Stomach smooth muscle (tissue), 2 donors: ENCODE data around the gene SLC1A2.

Experiments
- H3K27ac ChIP-seq: one replicate; pipeline ENCODE4 v1.7.0; 2013; ENCODE audit warnings: mild to moderate bottlenecking, low read length, inconsistent platforms
- H3K27me3 ChIP-seq, 2 donors: one replicate each; pipeline ENCODE4 v1.7.0; 2013; ENCODE audit warnings: low read length in 2 of 2; ENCODE audit not compliant: insufficient read depth in 2 of 2, control insufficient read depth in 1 of 2
- H3K36me3 ChIP-seq, 2 donors: one replicate each; pipeline ENCODE4 v1.7.0; 2013; ENCODE audit warnings: low read length in 2 of 2; ENCODE audit not compliant: control insufficient read depth in 2 of 2, insufficient read depth in 2 of 2
- H3K4me1 ChIP-seq: one replicate; pipeline ENCODE4 v1.7.0; 2013; ENCODE audit warnings: low read length; ENCODE audit not compliant: control insufficient read depth, insufficient read depth
- H3K4me3 ChIP-seq, 2 donors: one replicate each; pipeline ENCODE4 v1.7.0; 2013; ENCODE audit warnings: low read length in 2 of 2
- H3K9ac ChIP-seq, 2 donors: one replicate each; pipeline ENCODE4 v1.7.0; 2013; ENCODE audit warnings: low read length in 2 of 2, mild to moderate bottlenecking in 1 of 2
- H3K9me3 ChIP-seq, 2 donors: one replicate each; pipeline ENCODE4 v1.7.0; 2013; ENCODE audit warnings: low read length in 2 of 2; ENCODE audit not compliant: control insufficient read depth in 2 of 2
- donor health status: healthy.
- donor health status: Pancreatic carcinoma.

The SLC1A2 gene

DNA sequence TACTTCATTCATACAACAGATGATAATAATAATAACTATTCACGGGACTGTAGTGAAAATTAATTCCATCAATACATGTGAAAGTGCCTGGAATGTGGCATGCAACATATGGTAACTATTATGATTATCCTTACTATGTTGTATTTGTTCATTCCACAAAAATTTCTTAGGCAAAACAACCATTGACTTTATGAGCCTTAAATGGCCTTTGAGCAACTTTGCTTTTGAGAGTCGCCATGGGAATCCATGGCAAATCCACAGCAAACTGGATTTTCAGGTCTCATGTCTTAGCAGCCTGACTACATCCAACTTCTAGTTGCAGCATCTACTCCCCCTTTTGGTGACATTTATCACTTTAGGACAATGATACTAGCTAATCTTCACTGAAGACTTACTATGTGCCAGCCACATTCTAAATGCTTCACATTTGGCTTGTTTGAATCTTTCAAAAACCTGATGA lies 56.8 kb downstream of the SLC1A2 start:
- H3K27me3 ChIP-seq, result no peaks in the 10 kb centered on the region
- H3K36me3 ChIP-seq, result no peaks in the 10 kb centered on the region
- H3K9ac ChIP-seq, result no peak overlapping the region
- no peaks in the 10 kb centered on the region for H3K9me3 ChIP-seq
- peaks cover 38% of the 10 kb centered on the region for H3K4me1 ChIP-seq
- no peak overlapping the region for H3K4me3 ChIP-seq
- H3K27ac ChIP-seq, result peak overlapping the region; percentile 81

DNA sequence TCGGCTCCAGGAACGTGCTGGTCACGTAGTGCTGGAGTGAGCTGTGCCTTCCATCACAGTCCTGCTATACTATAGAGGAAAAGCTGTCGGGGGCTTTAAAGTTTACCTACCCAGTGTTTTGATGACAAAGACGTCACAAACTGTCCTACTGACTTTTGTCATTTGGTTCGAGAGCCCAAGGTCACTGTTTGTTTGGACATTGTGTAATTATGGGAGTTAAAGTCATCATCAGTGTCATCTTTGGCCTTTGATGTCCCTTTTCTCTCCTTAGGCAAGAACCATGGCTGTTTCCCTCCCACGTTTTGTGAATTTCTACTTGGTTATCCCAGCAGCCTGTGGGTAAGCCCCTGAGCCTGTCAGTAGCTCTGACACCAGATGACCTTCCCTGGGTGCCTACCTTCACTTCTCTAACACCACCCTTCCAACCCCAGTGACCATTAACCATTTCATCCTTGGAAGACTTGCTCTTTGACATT lies 59.3 kb downstream of the SLC1A2 start:
- Histone ChIP-seq H3K4me1 (peaks cover 31% of the 10 kb centered on the region), H3K4me3 (no peak overlapping the region), H3K9ac (no peak overlapping the region), H3K27me3 (no peaks in the 10 kb centered on the region), H3K9me3 (no peaks in the 10 kb centered on the region), H3K27ac (peak overlapping the region; percentile 37), H3K36me3 (no peaks in the 10 kb centered on the region)

- Histone ChIP-seq H3K27ac (peak overlapping the region; percentile 37), H3K9ac (no peak overlapping the region), H3K36me3 (no peaks in the 10 kb centered on the region), H3K4me3 (no peak overlapping the region), H3K9me3 (no peaks in the 10 kb centered on the region), H3K27me3 (no peaks in the 10 kb centered on the region), H3K4me1 (peaks cover 25% of the 10 kb centered on the region)
Measured at GRCh38 chr11:35359321-35360054, 59.9 kb downstream of the SLC1A2 start.

GRCh38 chr11:35358391-35358790 lies 61.0 kb downstream of the SLC1A2 start:
- no peak overlapping the region for H3K9ac ChIP-seq
- no peaks in the 10 kb centered on the region for H3K36me3 ChIP-seq
- H3K4me3 ChIP-seq, result no peak overlapping the region
- no peaks in the 10 kb centered on the region for H3K9me3 ChIP-seq
- H3K4me1 ChIP-seq, result peaks cover 16% of the 10 kb centered on the region
- H3K27me3 ChIP-seq, result no peaks in the 10 kb centered on the region
- no peak overlapping the region for H3K27ac ChIP-seq

- H3K9ac ChIP-seq, result no peak overlapping the region
- H3K27me3 ChIP-seq, result no peaks in the 10 kb centered on the region
- H3K4me1 ChIP-seq, result peaks cover 11% of the 10 kb centered on the region
- no peak overlapping the region for H3K4me3 ChIP-seq
- H3K27ac ChIP-seq, result no peak overlapping the region
- H3K36me3 ChIP-seq, result no peaks in the 10 kb centered on the region
- H3K9me3 ChIP-seq, result no peaks in the 10 kb centered on the region
Measured at GRCh38 chr11:35357923-35358322, 61.4 kb downstream of the SLC1A2 start.

GRCh38 chr11:35355102-35355749 lies 64.1 kb downstream of the SLC1A2 start:
- no peak overlapping the region for H3K4me3 ChIP-seq

DNA sequence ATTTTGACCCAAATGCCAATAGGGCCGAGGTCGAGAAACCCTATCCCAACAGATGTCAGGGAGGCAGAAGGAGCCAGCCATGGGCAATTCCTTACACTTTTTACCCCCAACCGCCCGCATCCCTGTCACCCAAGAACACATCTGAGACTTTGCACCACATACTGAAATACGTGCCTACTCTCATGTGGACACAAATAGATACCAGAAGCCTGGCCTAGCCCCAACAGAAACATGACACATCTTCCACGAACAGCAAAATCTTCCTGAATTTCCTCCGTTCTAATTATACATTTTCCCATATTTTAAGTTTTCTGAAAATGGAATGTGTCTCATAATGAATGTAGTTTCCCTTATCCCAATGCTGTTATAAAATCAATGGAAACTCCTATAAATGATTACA lies 64.7 kb downstream of the SLC1A2 start:
- Histone ChIP-seq H3K27me3 (no peaks in the 10 kb centered on the region), H3K4me3 (no peak overlapping the region), H3K27ac (no peak overlapping the region), H3K9me3 (no peaks in the 10 kb centered on the region), H3K9ac (no peak overlapping the region), H3K36me3 (no peaks in the 10 kb centered on the region), H3K4me1 (peaks cover 8% of the 10 kb centered on the region)

More at GRCh38 chr11:35355102-35355749, 64.1 kb downstream of the SLC1A2 start:
- Histone ChIP-seq H3K4me1 (peaks cover 14% of the 10 kb centered on the region), H3K9me3 (no peaks in the 10 kb centered on the region), H3K36me3 (no peaks in the 10 kb centered on the region), H3K27ac (no peak overlapping the region), H3K9ac (no peak overlapping the region), H3K27me3 (no peaks in the 10 kb centered on the region)

- Histone ChIP-seq H3K4me1 (peaks cover 22% of the 10 kb centered on the region), H3K36me3 (no peaks in the 10 kb centered on the region), H3K9me3 (no peaks in the 10 kb centered on the region), H3K4me3 (no peak overlapping the region), H3K27ac (peak overlapping the region; percentile 55), H3K9ac (no peak overlapping the region), H3K27me3 (no peaks in the 10 kb centered on the region)
Measured at GRCh38 chr11:35352077-35352888, 67.1 kb downstream of the SLC1A2 start.

- Histone ChIP-seq H3K9ac (no peak overlapping the region), H3K4me1 (peaks cover 39% of the 10 kb centered on the region), H3K27ac (no peak overlapping the region), H3K9me3 (no peaks in the 10 kb centered on the region), H3K27me3 (no peaks in the 10 kb centered on the region), H3K36me3 (no peaks in the 10 kb centered on the region), H3K4me3 (no peak overlapping the region)
Measured at GRCh38 chr11:35349897-35350296, 69.5 kb downstream of the SLC1A2 start.

- H3K27me3 ChIP-seq, result no peaks in the 10 kb centered on the region
- H3K4me3 ChIP-seq, result no peak overlapping the region
- no peak overlapping the region for H3K9ac ChIP-seq
- H3K27ac ChIP-seq, result peak overlapping the region; percentile 2
- H3K9me3 ChIP-seq, result no peaks in the 10 kb centered on the region
- H3K36me3 ChIP-seq, result no peaks in the 10 kb centered on the region
- peaks cover 44% of the 10 kb centered on the region for H3K4me1 ChIP-seq
Measured at GRCh38 chr11:35348898-35349687, 70.3 kb downstream of the SLC1A2 start.
